Measurements from ENCODE around the gene MBD2.
"Not testable (repeated sequence)": the region's sequence is repeated elsewhere in the genome, so short reads cannot be mapped to it uniquely, and the experiment has no call there.

MBD2 gene

GRCh38 chr18:54222922-54223567 is 1.4 kb downstream of the MBD2 start:
- no peak for TF ChIP-seq CTCF (IDR thresholded peaks at IDR 0.05; ENCODE audit: low read depth, low read length)
- no peak for DNase-seq (ENCODE audit: extremely low read depth, low read depth)

GRCh38 chr18:54220406-54220805 is 4.1 kb downstream of the MBD2 start:
- no peak for TF ChIP-seq CTCF (IDR thresholded peaks at IDR 0.05; ENCODE audit: low read depth, low read length)
- no peak for DNase-seq (ENCODE audit: extremely low read depth, low read depth)

GRCh38 chr18:54218803-54219202 is 5.7 kb downstream of the MBD2 start:
- not testable (repeated sequence) for DNase-seq (ENCODE audit: extremely low read depth, low read depth)

- DNase-seq (ENCODE audit: extremely low read depth, low read depth): no peak
- no peak for TF ChIP-seq CTCF (IDR thresholded peaks at IDR 0.05; ENCODE audit: low read depth, low read length)
Measured at GRCh38 chr18:54218299-54218698, 6.2 kb downstream of the MBD2 start.

GRCh38 chr18:54217624-54218023 is 6.8 kb downstream of the MBD2 start:
- TF ChIP-seq CTCF (IDR thresholded peaks at IDR 0.05; ENCODE audit: low read depth, low read length): no peak
- no peak for DNase-seq (ENCODE audit: extremely low read depth, low read depth)

GRCh38 chr18:54215069-54215468 is 9.4 kb downstream of the MBD2 start:
- TF ChIP-seq CTCF (IDR thresholded peaks at IDR 0.05; ENCODE audit: low read depth, low read length): no peak
- no peak for DNase-seq (ENCODE audit: extremely low read depth, low read depth)

- no peak for TF ChIP-seq CTCF (IDR thresholded peaks at IDR 0.05; ENCODE audit: low read depth, low read length)
- no peak for DNase-seq (ENCODE audit: extremely low read depth, low read depth)
Measured at GRCh38 chr18:54210463-54210862, 14.0 kb downstream of the MBD2 start.

GRCh38 chr18:54209471-54210180 is 14.8 kb downstream of the MBD2 start:
- no peak for TF ChIP-seq CTCF (IDR thresholded peaks at IDR 0.05; ENCODE audit: low read depth, low read length)
- no peak for DNase-seq (ENCODE audit: extremely low read depth, low read depth)
